ENCODE measurements around the gene USP53.
"Not testable (repeated sequence)": the region's sequence is repeated elsewhere in the genome, so short reads cannot be mapped to it uniquely, and the experiment has no call there.

USP53 gene

DNA sequence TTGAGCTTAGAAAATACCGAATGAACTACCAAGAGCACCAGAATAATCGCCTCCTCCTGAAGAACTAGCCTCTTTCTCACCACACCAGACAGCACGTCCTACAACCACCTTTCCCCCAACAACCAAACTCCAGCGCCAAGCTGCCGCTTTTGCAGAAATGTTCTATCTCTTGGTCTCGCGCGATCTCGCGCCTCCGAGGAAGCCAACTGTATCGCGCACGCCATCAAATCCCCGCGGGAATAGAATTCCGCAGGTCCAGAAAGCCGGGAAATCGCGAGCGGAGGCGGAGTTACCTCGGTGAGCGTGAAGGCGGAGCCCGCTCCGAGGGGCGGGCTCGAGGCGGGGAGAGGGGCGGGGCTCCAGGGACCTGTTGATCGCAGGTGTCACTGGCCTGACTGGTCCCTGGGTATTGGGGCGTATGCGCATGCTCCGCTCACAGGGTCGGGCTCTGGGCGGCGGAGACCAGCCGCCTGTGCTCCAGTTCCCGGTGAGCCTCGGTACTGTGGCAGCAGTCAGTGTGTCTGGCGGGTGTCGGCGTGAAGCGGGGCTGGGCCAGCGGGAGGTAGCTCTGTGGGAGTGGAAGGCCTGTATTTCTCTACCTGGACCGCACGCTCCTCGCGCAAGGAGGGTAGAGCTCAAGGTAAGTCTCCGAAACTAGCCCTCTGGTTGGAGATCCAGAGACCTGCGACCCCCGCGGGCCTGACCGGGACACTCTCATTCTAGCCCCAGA lies at the start of gene USP53:
TSS of gene USP53 (plus strand) at position 480 of the 730 bp plus-strand sequence. CDS start 27,047 bp downstream, outside the sequence.
- FAIRE-seq, result peak; percentile 91

DNA sequence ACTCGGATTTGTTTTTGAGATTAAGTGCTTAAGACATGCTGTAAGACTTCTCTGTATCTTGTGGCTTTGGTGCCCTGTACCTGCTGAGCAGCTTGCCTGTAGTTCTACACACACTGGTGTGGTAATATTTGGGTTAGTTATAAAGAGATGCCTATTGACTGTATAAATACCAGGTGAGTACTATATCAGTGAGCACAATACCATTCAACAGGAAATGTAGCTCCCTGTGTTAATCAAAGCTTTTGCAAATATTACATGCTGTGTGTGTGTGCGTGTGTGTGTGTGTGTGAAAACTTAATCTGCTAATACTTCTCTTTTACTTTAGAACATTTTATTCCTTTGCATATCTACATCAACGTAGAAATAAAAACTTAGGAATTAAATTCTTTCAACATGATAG lies 46.7 kb upstream of the USP53 start:
- no peak for FAIRE-seq

DNA sequence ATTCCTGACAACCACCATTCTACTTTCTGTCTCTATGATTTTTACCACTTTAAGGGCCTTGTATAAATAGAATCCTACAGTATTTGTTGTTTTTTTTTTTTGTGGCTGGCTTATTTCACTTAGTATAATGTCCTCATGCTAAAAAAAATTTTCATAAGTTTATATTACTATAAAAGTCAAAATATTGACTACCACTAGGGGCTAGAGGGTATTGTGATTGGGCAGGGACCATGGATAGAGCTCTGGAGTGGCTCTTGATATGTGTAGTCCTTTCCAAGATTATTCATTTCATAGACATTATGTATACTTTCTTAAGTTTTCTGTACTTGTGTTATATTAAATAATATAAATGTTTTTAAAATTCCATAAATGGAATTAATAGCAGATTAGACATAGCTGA lies 42.3 kb upstream of the USP53 start:
- no peak for FAIRE-seq

DNA sequence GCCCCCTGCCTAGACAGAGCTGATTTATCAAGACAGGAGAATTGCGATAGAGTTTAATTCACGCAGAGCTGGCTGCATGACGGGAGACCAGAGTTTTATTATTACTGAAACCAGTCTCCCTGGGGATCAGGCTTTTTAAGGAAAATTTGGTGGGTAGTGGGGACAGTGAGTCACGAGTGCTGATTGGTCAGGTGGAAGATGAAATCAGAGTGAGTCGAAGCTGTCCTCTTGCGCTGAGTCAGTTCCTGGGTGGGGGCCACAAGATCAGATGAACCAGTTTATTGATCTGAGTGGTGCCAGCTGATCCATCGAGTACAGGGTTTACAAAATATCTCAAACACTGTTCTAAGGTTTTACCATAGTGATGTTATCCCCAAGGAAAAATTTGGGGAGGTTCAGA lies 40.3 kb upstream of the USP53 start:
- FAIRE-seq, result no peak

DNA sequence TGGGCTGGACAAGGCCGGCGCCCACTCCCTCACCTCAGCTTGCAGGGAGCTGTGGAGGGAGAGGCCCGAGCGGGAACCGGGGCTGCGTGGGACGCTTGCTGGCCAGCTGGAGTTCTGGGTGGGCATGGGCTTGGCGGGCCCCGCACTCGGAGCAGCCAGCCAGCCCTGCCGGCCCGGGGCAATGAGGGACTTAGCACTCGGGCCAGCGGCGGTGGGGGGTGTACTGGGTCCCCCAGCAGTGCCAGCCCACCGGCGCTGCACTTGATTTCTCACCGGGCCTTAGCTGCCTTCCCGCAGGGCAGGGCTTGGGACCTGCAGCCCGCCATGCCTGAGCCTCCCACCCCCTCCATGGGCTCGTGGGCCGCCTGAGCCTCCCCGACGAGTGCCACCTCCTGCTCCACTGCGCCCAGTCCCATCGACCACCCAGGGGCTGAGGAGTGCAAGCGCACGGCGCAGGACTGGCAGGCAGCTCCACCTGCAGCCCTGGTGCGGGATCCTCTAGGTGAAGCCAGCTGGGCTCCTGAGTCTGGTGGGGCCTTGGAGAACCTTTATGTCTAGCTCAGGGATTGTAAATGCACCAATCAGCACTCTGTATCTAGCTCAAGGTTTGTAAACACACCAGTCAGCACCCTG lies 38.7 kb upstream of the USP53 start:
- FAIRE-seq, result not testable (repeated sequence)

DNA sequence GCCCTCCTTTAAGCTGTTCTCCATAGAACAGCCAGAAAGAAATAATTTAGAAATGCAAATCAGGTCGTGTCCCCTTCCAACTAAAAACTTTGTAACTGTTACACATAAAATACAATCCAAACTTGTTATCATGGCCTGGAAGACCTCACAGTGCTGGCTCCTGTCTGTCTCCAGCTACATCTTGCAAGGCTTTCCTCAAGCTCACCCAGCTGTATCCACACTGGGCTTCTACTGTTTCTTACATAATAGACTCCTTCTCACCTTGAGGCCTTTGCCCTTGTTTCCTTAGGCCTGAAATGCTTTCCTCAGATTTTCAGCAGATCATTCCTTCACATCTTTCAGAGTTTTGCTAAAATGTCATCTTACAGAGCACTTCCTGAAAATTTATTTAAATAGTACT lies 33.5 kb upstream of the USP53 start:
- no peak for FAIRE-seq

DNA sequence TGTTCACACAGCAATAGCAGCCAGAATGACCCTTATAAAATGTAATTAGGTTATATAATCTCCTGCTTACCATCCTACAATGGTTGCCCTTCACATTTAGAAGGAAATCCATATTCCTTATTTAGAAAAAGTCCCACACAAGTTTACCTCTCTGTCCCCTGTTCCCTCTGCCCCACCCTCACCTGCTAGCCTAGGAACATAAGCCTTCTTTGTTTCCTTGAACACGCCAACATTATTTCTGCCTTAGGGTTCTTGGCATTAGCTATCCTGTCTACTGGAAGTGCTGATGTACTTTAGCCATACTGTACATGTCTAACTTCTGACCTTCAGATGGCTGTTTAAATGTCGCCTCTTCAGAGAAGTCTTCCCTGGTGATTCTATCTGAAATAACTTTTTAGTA lies 28.4 kb upstream of the USP53 start:
- FAIRE-seq, result no peak

DNA sequence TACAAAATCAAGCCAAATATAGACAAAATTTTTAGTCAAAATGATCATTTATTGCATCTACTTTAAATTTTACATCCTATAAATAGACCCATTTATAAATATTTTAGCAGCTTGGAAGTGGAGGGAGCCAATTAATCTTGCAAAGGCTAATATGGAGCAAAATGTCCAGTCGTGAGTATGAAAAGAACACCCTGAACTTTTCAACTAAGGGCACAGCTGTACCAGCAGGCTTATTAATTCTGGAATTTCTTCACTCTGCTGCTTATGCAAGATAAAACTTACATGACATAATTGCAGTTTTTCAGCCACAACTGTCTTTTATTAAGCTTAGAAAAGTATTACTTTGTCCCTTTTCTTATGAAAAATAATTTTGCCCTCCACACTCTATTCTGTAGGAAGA lies 22.9 kb upstream of the USP53 start:
- no peak for FAIRE-seq

DNA sequence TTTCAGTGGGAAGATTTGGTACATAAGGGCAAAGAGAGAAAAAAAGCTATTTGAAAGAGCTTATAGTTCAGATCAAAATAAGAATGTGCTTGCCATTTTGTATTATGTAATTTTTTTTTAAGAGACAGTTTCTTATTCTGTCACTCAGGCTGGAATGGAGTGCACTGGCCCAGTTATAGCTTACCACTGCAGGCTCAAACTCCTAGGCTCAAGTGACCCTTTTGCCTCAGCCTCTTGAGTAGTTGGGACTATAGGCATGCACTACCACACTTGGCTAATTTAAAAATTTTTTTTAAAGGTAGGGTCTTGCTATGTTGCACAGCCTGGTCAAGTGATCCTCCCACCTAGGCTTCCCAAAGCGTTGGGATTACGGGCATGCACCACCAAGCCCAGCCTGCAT lies 22.2 kb upstream of the USP53 start:
- FAIRE-seq, result no peak

DNA sequence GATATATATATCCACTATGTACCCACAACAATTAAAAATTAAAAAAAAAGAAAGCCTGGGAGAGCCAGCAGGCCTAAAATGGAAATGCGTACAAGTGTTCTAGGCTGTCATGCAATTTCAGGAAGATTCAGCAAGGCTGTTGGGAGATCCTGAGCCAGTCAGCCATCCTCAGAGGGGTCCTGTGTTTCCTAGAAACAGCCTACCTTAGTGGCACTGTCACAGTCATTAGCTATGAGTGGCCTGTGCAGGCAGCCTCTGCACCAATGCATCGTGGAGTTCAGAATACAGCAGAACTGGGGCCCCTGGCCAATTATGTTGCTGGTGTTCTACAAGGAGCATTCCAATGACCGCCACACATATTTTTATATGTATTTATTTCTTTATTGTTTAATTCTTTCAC lies 21.0 kb upstream of the USP53 start:
- FAIRE-seq, result no peak

DNA sequence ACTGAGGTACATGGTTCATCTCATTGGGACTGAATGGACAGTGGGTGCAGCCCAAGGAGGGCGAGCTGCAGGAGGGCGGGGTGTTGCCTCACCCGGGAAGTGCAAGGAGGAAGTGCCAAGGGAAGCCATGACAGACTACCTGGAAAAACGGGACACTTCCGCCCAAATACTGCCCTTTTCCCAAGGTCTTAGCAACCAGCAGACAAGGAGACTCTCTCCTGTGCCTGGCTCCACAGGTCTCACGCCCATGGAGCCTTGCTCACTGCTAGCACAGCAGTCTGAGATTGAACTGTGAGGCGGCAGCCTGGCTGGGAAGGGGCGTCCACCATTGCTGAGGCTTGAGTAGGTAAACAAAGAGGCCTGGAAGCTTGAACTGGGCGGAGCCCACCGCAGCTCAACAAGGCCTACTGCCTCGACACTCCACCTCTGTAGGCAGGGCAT lies 14.7 kb upstream of the USP53 start:
- FAIRE-seq, result no peak

DNA sequence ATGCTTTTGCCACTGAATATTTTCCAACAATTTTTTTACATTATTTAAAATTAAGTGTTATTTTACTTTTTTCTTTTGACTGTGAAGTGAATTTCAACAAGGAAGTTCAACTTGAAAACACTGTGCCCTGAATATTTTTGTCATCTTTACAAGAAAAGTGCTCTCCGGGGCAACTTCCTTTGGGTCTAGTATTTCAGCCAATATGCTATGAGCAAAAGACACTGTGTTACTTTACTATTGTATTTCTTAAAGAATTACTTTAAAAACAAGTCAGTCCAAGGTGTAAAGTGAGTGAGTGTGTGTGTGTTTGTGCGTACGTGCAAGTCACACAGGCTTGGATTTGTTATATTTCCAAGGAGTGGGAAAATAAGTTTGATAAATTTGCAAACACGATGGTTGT lies 7.6 kb upstream of the USP53 start:
- FAIRE-seq, result no peak

DNA sequence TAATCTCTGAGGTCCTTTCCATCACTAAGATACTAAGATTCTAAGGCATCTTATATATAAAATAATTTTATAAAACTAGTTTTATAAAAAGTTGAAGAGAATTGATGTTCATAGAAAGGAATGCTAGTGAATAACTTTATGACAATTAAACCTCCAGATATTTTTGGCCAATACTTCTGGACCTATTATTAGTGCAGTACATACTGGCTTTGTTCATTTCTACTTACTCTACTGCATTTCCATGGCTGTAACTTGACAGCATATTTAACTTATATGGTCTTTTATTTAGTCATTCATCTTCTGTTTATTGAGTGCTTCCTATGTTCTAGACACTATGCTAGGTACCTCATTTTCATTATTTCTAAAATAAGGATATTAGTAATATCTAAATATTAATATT lies 6.8 kb upstream of the USP53 start:
- no peak for FAIRE-seq

DNA sequence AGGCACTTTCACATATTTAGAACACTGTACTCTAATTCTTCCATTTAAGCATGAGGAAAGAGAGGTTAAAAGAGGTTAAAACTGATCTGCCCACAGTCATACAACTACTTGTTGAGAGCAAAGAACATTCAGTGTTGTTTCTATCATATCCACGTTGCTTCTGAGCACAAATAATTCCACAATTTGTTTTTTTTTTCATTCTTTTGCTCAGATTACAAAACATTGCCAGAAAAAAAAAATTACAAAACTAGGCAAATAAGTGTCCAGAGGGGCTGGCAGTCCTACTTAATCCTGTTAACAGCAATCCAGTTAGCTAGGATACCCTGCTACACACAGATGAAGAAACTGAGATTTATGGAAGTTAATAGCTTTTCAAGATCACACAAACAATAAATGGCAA lies 6.3 kb upstream of the USP53 start:
- no peak for FAIRE-seq

DNA sequence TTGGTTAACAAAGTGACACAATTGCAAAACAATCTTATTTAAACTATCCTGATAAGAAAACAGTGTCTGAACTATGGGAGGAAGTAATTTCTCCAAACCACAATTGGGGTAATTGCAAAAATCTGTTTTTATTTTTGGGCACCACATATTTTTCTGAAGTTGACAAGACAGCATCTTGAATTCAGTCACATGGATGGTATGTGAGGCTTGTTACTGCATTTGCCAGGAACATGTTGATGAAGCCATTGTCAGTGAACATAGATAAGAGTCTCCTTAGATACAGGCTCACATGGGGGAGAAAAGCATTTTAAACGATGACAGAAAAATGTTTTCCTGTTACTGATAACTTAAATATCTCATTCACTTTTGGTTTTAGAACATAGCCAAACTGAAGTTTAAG lies 5.5 kb upstream of the USP53 start:
- no peak for FAIRE-seq

DNA sequence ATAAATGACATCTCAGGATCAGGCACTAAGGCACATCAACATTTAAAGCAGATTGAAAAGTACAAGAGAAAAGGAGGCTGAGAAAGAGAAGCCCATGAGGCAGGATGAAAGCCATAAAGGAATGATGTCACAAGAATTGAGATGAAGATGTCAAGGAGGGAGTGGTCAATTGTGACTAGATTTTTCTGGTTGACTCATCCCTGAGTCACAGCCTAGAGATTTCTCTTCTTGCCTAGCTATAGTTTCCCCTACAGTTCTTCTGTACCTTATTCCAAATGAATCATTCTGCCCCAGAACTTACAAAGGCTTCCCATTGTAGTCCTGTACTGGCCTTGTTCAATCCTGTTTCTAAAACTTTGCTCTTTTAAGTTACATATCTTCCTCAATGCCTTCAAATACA lies 3.4 kb upstream of the USP53 start:
- FAIRE-seq, result no peak

DNA sequence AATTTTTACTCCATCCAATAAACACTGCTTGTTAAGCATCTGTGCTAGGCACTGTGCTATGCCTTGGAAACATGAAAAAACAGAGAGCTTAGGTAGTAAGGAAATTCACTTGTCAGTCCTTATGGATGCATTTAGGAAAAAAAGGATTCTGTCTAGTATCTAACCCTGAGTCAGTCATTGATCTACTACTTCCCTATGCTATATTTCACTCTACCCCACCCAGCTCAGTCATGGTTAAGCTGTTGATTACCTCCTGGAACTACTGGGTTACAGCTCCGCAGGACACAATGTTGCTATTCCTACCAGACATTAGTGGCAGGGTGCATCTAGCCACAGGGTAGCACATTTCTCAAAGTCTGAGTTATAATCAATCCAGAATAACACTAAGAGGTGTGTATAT lies 2.9 kb upstream of the USP53 start:
- FAIRE-seq, result no peak

DNA sequence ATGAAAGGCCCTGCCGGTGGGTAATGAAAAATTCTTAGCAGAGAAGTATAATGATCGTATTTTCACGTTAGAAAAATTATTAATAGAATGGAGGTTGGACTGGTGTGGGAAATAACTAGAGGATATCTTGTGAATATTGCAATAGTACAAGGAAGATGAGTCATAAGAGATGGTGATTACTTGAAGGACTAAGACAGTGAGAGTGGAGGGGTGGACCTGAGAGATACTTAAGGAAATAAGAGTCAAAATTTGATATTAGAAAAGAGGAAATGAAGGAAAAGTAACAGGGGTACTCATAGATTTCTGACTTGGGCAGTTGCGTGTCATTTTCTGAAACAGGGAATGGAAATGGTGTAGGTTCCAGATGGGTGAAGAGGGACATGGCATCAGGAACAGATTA lies 1.7 kb upstream of the USP53 start:
- FAIRE-seq, result no peak

DNA sequence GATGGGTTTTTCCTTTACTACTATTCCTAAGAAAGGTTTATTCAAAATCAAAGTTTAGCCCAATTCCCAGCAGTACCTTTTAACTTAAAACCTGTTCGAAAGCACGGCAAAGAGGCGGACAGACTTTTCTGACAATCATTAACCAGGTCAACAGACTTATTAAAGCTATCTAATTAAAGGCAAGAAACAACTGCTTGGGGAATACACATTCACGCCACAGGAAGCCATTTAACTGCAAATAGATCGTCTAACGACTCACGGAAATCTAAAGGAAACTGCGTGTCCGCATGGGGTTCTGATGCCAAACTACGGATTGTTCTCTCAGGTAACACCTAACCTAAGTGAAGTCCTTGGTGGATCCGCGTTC lies 663 bp upstream of the USP53 start:
- no peak for FAIRE-seq

DNA sequence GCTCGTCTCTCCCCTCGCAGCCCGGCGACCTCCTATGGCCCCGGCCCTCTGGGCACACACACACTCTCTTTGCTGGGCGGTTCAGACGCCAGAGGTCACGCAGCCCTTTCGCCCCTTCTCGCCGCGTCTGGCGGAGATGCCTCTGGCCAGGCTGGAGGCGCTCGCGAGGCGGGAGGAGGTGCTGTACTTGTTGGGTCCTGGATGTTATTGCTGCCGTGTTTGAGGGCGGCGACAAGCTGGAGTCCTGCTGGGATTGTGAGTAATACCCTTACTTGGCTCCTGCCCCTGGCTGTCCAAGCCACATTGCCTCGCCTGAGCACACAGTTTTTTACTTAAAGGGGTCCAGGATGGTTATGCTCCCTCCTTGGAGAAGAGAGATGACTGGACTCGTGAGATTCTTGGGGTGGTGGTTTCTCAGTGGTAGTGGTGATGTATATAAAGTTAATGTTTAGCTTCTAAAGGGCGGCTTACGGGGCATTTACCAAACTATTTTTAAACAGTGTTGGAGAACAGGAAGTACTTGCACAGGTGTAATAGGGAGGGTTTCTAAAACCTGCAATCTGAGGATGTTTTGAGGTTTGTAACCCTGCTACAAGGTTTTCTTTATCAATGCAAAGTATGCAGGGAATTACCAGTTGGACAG lies 572 bp downstream of the USP53 start:
- no peak for FAIRE-seq

DNA sequence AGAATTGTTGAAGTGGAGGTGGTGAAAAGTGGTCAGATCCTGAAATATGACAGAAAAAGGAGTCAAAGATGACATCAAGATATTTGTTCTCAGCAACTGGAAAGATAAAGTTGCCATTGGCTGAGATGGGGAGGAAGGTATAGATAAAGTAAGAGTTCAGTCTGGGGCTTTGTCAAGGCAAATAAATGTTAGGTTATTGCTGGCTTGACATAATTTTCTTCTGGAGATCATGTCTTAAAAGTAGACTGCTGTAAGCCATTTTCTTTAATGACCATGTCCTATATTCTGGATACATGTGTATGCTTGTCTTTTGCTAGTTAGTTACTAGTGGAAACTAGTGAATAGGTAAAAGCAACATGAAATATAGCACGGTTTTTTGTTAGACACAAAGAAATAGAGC lies 5.6 kb downstream of the USP53 start:
- FAIRE-seq, result no peak

DNA sequence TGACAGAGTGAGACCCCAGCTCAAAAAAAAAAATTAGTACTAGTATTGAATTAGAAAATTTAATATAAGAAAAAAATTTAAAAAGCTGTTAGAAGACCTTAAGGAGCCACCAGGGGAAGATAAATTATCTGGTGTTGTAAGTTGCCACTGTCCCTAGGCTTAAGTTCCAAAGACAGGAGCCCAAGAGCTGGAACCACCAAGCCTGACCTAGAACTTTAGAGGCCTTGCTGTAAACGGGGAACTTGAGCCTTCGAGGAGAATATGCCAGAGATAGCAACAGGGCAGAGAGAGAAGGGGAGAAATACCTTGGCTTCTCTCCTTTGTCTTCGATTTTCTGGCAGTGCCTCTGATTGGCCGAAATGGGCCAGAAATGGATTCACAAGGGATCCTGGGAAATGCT lies 8.9 kb downstream of the USP53 start:
- no peak for FAIRE-seq

DNA sequence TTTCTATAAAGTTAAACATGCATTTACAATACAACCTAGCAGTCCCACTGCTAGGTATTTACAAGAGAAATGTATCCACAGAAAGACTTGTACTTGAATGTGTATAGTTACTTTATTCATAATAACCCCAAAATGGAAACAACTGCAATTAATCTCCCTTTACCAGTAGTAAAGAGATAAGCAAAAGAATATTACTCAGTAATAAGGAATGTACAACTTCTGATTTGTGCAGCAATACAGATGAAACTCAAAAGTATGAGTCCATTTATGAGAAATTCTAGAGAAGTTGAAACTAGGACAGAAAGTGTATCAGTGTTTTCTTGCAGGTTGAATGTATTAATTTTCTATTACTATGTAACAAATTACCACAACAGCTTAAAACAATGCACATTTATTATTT lies 15.2 kb downstream of the USP53 start:
- no peak for FAIRE-seq

DNA sequence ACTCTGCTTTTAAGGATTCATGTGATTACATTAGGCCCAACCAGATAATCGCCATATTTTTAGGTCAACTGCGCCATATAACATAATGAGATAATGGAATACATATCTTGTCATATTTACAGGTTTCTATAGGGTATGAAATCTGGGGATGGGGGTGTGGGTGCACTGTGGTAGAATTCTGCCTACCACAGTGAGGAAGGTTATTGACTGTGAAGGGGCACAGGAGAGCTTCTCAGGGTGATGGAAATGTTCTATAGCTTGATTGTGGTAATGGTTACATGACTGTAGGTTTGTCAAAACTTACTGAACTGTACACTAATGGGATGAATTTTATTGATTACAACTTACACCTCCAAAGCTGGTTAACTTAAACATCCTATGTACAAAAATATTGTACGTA lies 15.9 kb downstream of the USP53 start:
- FAIRE-seq, result no peak
